Measurements from ENCODE around the gene MUSK.

DNA sequence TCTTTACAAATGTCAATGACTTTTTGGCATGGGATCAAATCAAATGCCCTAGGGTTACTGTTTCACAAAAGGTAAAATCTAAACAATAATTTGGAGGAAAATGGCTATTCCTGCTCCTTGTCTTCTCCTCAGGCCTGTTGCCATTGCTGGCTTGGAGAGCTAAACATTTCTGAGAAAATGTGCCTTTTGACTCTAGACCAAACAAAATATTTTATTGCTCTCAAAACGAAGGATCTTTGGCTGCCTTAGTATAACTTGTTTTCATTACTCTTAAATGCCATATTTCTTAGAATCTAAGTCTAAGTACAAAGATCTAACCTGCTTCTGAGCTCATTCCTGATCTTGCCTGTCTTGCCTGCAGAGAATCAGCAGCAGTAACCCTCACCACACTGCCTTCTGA lies 116.6 kb downstream of the MUSK start:
- TF ChIP-seq POLR2A (IDR thresholded peaks at IDR 0.05) = no peak
- TF ChIP-seq, protein P1, sequence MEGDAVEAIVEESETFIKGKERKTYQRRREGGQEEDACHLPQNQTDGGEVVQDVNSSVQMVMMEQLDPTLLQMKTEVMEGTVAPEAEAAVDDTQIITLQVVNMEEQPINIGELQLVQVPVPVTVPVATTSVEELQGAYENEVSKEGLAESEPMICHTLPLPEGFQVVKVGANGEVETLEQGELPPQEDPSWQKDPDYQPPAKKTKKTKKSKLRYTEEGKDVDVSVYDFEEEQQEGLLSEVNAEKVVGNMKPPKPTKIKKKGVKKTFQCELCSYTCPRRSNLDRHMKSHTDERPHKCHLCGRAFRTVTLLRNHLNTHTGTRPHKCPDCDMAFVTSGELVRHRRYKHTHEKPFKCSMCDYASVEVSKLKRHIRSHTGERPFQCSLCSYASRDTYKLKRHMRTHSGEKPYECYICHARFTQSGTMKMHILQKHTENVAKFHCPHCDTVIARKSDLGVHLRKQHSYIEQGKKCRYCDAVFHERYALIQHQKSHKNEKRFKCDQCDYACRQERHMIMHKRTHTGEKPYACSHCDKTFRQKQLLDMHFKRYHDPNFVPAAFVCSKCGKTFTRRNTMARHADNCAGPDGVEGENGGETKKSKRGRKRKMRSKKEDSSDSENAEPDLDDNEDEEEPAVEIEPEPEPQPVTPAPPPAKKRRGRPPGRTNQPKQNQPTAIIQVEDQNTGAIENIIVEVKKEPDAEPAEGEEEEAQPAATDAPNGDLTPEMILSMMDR (IDR thresholded peaks at IDR 0.05) = no peak
